ENCODE measurements around the gene ZSCAN25. TPM values are rescaled to one million over a fixed set of nuclear protein-coding genes. Genes with fewer than 3 reads are reported as not detected.
A peak's percentile ranks its signal among the peaks of the same experiment; 100 is the strongest.

ZSCAN25 gene
- total RNA-seq, 4 donors from 2014 or later, result 14.6 to 58.7 (median 18.1) TPM

DNA sequence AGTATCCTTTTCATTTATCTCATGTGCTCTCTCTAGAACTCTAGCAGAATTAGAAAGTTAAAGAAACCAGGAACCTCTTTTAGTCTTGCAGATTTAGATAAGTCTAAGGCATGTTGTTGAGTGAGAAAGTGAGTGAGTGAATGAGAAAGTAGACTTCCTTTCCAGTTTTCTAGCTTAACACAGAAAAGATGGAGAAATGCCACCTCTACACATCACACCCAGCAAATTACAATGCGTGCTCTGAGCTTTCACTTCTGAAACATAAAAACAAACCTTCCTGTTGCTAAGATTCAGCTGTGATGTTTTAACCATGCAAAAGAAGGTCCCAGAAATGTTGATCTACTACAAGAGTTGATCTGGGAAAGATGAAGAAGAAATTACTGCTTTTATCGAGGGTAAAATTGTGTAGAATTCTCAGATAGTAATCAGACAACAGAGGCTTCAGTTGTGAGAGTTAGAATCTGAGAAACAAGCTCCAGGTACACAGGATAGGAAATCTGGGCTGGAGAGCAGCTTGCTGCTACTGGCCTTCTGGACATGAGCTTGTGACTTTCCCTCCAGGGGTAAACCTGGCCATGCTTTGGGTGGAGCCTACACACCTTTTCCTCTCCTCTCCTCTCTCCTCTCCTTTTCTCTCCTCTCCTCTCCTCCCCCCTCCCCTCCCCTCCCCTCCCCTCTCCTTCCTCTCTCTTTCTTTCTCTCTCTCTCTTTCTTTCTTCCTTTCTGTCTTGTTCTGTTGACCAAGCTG is 58.4 kb downstream of the ZSCAN25 start:
- Histone ChIP-seq H3K27ac (no peak overlapping the region), H3K27me3 (no peaks in the 10 kb centered on the region), H3K4me1 (peaks cover 0 to 12% (median 6%) of the 10 kb centered on the region in 4 donors), H3K36me3 (peaks cover 0 to 6% (median 0%) of the 10 kb centered on the region in 4 donors), H3K4me3 (no peak overlapping the region), H3K9me3 (no peaks in the 10 kb centered on the region)
- 71 to 86% methylated on average over 1 to 2 of the region's 2 CpGs for whole genome bisulfite sequencing, 2 donors (ENCODE audit: low coverage in 1 of 2)
- in situ Hi-C loops (cut with MboI; ENCODE audit: low pct_ligation_motif_present in 1 of 4, low pct_unique_long_range_greater_than_20kb in 1 of 4, low sequenced_read_pairs in 3 of 4), result no loop called here
- DNase-seq, result no peak
- intact Hi-C loops (cut with DNase I; ENCODE audit: low total_unique reads), result no loop called here
- TF ChIP-seq POLR2A (IDR thresholded peaks at IDR 0.05) (no peak), EP300 (IDR thresholded peaks at IDR 0.05; ENCODE audit: low read depth) (no peak), POLR2AphosphoS5 (IDR thresholded peaks at IDR 0.05) (no peak)
- TF ChIP-seq, protein P1, sequence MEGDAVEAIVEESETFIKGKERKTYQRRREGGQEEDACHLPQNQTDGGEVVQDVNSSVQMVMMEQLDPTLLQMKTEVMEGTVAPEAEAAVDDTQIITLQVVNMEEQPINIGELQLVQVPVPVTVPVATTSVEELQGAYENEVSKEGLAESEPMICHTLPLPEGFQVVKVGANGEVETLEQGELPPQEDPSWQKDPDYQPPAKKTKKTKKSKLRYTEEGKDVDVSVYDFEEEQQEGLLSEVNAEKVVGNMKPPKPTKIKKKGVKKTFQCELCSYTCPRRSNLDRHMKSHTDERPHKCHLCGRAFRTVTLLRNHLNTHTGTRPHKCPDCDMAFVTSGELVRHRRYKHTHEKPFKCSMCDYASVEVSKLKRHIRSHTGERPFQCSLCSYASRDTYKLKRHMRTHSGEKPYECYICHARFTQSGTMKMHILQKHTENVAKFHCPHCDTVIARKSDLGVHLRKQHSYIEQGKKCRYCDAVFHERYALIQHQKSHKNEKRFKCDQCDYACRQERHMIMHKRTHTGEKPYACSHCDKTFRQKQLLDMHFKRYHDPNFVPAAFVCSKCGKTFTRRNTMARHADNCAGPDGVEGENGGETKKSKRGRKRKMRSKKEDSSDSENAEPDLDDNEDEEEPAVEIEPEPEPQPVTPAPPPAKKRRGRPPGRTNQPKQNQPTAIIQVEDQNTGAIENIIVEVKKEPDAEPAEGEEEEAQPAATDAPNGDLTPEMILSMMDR (IDR thresholded peaks at IDR 0.05), result no peak

DNA sequence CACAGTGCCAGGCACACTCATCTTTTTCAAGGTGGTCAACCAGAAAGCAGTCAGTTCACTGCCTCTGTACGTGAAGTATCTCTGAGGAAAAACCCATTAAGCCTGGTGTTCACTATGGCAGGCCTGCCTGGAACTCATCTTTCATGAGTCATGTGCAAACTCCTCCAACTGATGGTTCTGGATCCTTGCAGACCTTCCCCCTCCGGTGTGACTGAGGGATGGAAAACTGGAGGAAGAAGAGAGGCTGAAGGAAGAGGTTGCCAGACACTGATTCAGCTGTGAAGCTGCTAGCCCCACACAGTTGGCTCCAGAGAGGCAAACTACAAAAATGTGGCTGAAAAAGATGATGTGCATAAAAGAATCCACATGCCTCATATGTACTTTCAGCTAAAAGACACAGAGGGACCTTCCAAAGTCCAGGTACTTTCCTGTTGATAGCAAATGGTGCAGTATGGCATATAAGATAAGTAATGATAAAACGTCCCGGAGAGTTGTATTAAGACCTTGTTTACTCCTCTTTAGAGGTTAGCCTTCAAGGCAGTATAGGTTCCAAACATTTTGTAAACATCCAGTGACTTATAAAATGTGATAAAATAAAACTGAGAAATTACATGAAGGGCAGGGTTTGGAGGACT is 60.4 kb downstream of the ZSCAN25 start:
- in situ Hi-C loops (cut with MboI; ENCODE audit: low pct_ligation_motif_present in 1 of 4, low pct_unique_long_range_greater_than_20kb in 1 of 4, low sequenced_read_pairs in 3 of 4) (no loop called here), intact Hi-C loops (cut with DNase I; ENCODE audit: low total_unique reads) (no loop called here)
- Histone ChIP-seq H3K9me3 (no peaks in the 10 kb centered on the region), H3K4me1 (peaks cover 0 to 12% (median 7%) of the 10 kb centered on the region in 4 donors), H3K27me3 (no peaks in the 10 kb centered on the region), H3K36me3 (no peaks in the 10 kb centered on the region), H3K27ac (no peak overlapping the region), H3K4me3 (peak overlapping the region in 1 of 4 donors; percentile 48)
- no peak for DNase-seq
- WGBS, 2 donors (ENCODE audit: low coverage in 1 of 2), result 73 to 83% methylated on average over 2 to 4 of the region's 4 CpGs
- TF ChIP-seq POLR2AphosphoS5 (IDR thresholded peaks at IDR 0.05), result peak in 1 of 3 donors; percentile 3
- TF ChIP-seq, protein P1 (IDR thresholded peaks at IDR 0.05), result no peak

DNA sequence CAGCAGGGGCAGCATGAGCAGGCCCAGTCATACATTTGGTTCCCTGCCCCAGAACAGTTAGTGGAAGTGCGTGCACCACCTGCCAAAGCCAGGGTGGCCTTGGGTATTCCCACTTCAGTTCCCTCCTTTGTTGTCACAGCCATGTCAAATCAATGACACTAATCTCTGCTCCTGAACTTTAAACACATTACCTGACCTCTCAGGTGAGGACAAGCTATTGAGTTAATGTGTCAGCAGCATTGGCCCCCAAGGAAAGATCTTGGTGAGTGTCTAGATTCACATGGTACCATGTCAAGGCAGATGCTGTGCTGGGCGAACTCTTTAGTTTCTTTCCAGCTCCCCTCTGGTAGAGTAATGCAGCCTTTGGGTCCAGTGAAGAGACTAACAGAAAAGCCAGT is 60.9 kb downstream of the ZSCAN25 start:
- in situ Hi-C loops (cut with MboI; ENCODE audit: low pct_ligation_motif_present in 1 of 4, low pct_unique_long_range_greater_than_20kb in 1 of 4, low sequenced_read_pairs in 3 of 4) (no loop called here), intact Hi-C loops (cut with DNase I; ENCODE audit: low total_unique reads) (no loop called here)
- Histone ChIP-seq H3K36me3 (no peaks in the 10 kb centered on the region), H3K27me3 (no peaks in the 10 kb centered on the region), H3K9me3 (no peaks in the 10 kb centered on the region), H3K27ac (peak overlapping the region in 2 of 4 donors; percentile 78 to 87), H3K4me3 (peak overlapping the region in 1 of 4 donors; percentile 48), H3K4me1 (peaks cover 0 to 12% (median 7%) of the 10 kb centered on the region in 4 donors)
- DNase-seq, result no peak
- WGBS, 2 donors (ENCODE audit: low coverage in 1 of 2), result 86 to 93% methylated on average over 1 to 2 of the region's 2 CpGs
- TF ChIP-seq POLR2AphosphoS5 (IDR thresholded peaks at IDR 0.05) (no peak), EP300 (IDR thresholded peaks at IDR 0.05; ENCODE audit: low read depth) (no peak), POLR2A (IDR thresholded peaks at IDR 0.05) (no peak)
- TF ChIP-seq, protein P1 (IDR thresholded peaks at IDR 0.05), result no peak

DNA sequence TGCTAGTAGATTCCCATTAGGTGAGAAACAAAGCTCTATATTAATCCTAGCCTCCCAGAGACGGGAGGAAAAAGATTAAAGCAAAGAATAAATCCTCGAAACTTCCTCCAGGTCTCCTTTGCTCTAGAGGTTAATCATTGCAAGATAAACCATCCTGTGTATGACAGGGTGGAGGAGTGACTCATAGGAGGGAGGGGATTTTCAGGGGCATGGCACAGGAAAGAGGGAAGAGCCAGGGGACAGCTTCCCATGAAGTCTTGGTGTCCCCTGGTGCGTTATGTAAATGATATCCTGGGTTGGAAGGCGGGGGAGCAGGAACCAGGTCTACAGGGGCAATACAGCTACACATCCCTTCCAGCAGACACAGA is 62.3 kb downstream of the ZSCAN25 start:
- intact Hi-C loops (cut with DNase I; ENCODE audit: low total_unique reads), result no loop called here
- 43 to 46% methylated on average over 3 to 4 of the region's 4 CpGs for WGBS, 2 donors (ENCODE audit: low coverage in 1 of 2)
- no peaks in the 10 kb centered on the region for H3K9me3 ChIP-seq

More for the DNA sequence above, 62.3 kb downstream of the ZSCAN25 start:
- Histone ChIP-seq H3K4me3 (peak overlapping the region; percentile 8 to 48 (median 30)), H3K27ac (peak overlapping the region; percentile 78 to 88 (median 86)), H3K4me1 (peaks cover 0 to 12% (median 7%) of the 10 kb centered on the region in 4 donors), H3K27me3 (no peaks in the 10 kb centered on the region), H3K36me3 (no peaks in the 10 kb centered on the region)
- peak; percentile 65 for DNase-seq
- TF ChIP-seq POLR2A (IDR thresholded peaks at IDR 0.05) (peak; percentile 9), EP300 (IDR thresholded peaks at IDR 0.05; ENCODE audit: low read depth) (no peak), POLR2AphosphoS5 (IDR thresholded peaks at IDR 0.05) (peak in 2 of 3 donors; percentile 61 to 78)
- TF ChIP-seq, protein P1 (IDR thresholded peaks at IDR 0.05), result peak in 2 of 5 experiments; percentile 25 to 35
- in situ Hi-C loops (cut with MboI; ENCODE audit: low pct_ligation_motif_present in 1 of 4, low pct_unique_long_range_greater_than_20kb in 1 of 4, low sequenced_read_pairs in 3 of 4), result no loop called here

All from transverse colon (tissue), 4 donors.